Suprapubic skin (tissue), 3 donors: ENCODE measurements around the gene CSNK2A2.

ENCODE experiments used
- CTCF ChIP-seq, 2 donors: fragments of 200-600 bp in 1 of 2; fragments of 450-650 bp in 1 of 2; sonication (generic) in 1 of 2; IDR thresholded peaks; one replicate each; pipeline ENCODE4 v1.5.1; 2016 to 2019; ENCODE audit warnings: antibody characterized with exemption in 2 of 2, mild to moderate bottlenecking in 1 of 2, moderate library complexity in 1 of 2
- POLR2AphosphoS5 ChIP-seq, 3 donors: sonication (generic); formaldehyde crosslinking; IDR thresholded peaks; one replicate each; pipeline ENCODE4 v1.6.1; 2017; ENCODE audit warnings: antibody characterized with exemption in 3 of 3

DNA sequence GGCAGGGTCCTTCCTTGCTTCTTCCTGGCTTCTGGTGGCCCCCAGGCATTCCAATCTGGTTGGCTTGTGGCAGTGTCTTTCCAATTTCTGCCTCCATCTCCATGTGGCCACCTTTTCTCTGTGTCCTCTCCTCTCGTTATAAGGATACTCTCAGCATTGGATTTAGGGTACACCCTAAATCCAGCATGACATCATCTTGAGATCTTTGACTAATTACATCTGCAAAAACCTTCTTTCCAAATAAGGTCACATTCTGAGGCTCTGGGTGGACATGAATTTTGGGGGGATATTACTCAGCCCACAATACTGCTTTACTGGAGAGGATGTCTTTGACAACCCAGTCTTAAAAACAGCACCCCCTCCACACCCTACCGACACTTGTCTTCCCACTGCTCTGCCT lies 49.8 kb downstream of the CSNK2A2 start:
- no peak for TF ChIP-seq CTCF (IDR thresholded peaks at IDR 0.05)
- no peak for TF ChIP-seq POLR2AphosphoS5 (IDR thresholded peaks at IDR 0.05)
